Endothelial cell (in vitro differentiated cells): ENCODE measurements around the gene RLBP1. TPM values are rescaled to one million over a fixed set of nuclear protein-coding genes. Genes with fewer than 3 reads are reported as not detected.

Source experiments
- DNase-seq: peaks from one replicate; pipeline ENCODE4 v3.0.0; 2021; ENCODE audit warnings: low spot score
- H3K27ac Mint-ChIP-seq: one replicate; pipeline ENCODE4 v1.8.0; 2021; ENCODE audit warnings: mixed read lengths, inconsistent platforms; ENCODE audit not compliant: unreplicated experiment
- H3K27me3 Mint-ChIP-seq: one replicate; pipeline ENCODE4 v1.8.0; 2021; ENCODE audit warnings: mild to moderate bottlenecking, moderate library complexity, mixed read lengths, inconsistent platforms; ENCODE audit not compliant: unreplicated experiment
- H3K36me3 Mint-ChIP-seq: one replicate; pipeline ENCODE4 v1.8.0; 2021; ENCODE audit warnings: mild to moderate bottlenecking, low read depth, mixed read lengths, inconsistent platforms; ENCODE audit not compliant: unreplicated experiment
- H3K4me1 Mint-ChIP-seq: one replicate; pipeline ENCODE4 v1.8.0; 2021; ENCODE audit warnings: mild to moderate bottlenecking, mixed read lengths, inconsistent platforms; ENCODE audit not compliant: unreplicated experiment
- H3K4me3 Mint-ChIP-seq: one replicate; pipeline ENCODE4 v1.8.0; 2021; ENCODE audit warnings: mild to moderate bottlenecking, mixed read lengths, inconsistent platforms; ENCODE audit not compliant: unreplicated experiment
- H3K9me3 Mint-ChIP-seq: one replicate; pipeline ENCODE4 v1.8.0; 2021; ENCODE audit warnings: mixed read lengths, inconsistent platforms; ENCODE audit not compliant: unreplicated experiment
- total RNA-seq: library from RNA; stranded (reverse); fragmentation: NEBNext Ultra II Directional; extraction: Animal tissue kit (Norgen Biotek cat#: 25700); gene quantifications from one replicate; pipeline ENCODE4 v1.2.1, GENCODE V29; 2021; ENCODE audit not compliant: unreplicated experiment
- TF ChIP-seq, protein P1 (sequence below): fragments of 200-600 bp; sonication (generic); IDR thresholded peaks from one replicate; pipeline ENCODE4 v1.5.0; 2021; ENCODE audit warnings: antibody characterized with exemption; ENCODE audit not compliant: unreplicated experiment

RLBP1 gene
- total RNA-seq, 1 donor from 2014 or later = not detected

DNA sequence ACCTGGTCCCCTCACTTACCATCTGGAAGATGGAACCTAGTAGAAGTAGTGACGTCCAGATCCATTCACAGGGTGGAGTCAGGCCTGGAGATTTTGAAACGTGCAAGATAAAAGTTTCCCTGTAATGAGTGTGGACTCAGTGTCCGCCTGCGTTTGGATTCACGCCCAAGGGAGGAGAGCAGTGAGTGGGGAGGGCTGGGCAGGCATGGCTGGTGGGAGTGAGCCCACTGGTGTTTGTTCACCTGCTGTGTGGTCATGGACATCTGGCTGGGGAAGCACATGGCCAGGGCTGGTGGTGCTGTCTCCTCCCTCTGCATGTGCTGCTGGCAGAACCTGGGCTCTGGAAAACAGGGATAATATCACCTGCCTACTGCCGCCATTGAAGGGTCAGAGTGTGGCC is 37.0 kb downstream of the RLBP1 start:
- no peaks in the 10 kb centered on the region for H3K9me3 Mint-ChIP-seq
- no peaks in the 10 kb centered on the region for H3K27me3 Mint-ChIP-seq
- H3K4me3 Mint-ChIP-seq = no peak overlapping the region
- peaks cover 5% of the 10 kb centered on the region for H3K36me3 Mint-ChIP-seq
- TF ChIP-seq, protein P1, sequence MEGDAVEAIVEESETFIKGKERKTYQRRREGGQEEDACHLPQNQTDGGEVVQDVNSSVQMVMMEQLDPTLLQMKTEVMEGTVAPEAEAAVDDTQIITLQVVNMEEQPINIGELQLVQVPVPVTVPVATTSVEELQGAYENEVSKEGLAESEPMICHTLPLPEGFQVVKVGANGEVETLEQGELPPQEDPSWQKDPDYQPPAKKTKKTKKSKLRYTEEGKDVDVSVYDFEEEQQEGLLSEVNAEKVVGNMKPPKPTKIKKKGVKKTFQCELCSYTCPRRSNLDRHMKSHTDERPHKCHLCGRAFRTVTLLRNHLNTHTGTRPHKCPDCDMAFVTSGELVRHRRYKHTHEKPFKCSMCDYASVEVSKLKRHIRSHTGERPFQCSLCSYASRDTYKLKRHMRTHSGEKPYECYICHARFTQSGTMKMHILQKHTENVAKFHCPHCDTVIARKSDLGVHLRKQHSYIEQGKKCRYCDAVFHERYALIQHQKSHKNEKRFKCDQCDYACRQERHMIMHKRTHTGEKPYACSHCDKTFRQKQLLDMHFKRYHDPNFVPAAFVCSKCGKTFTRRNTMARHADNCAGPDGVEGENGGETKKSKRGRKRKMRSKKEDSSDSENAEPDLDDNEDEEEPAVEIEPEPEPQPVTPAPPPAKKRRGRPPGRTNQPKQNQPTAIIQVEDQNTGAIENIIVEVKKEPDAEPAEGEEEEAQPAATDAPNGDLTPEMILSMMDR = no peak
- no peak overlapping the region for H3K27ac Mint-ChIP-seq
- no peak for DNase-seq
- no peaks in the 10 kb centered on the region for H3K4me1 Mint-ChIP-seq

DNA sequence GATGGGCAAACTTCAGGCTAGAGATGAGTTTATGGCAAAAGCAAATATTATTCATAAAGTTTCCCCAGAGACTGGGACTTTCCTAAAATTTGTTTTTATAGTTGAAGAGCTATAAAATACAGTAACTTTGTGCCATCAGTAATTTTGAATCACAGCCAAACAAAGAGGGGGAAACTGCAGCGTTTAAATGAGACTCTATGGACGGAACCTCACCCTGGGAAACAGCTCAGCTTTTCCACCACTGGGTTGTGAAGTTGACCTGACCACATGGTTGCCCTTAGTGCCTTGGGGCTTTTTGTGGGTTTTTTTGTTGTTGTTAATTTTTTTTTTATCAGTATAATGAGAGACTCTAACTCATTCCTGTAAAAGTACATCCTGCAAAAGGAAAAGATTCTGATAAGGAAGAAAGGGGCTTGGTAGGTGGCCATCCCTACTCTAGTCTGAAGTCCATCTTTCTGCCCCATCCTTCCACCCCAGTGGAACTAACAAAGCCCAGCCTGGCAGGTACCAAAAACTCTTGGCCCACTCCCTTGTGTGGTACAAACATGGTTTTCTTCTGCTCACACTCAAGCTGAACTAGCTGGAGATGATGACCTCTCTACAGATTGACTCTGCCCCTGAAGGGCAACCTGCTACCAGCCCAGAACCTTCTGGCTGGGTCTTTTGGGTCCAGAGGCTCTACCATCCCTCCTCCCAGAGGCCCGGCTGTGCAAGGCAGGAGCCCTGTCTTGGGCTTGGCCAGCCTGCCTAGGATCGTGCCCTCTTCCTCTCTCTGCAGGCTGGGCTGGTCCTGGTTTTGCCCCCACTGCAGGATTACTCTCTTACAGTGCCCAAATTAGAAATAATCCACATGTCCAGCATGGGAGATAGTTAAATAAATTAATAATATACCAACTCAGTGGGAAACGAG is 41.2 kb downstream of the RLBP1 start:
- Mint-ChIP-seq H3K27me3 (no peaks in the 10 kb centered on the region), H3K4me1 (no peaks in the 10 kb centered on the region), H3K27ac (no peak overlapping the region), H3K4me3 (no peak overlapping the region), H3K36me3 (peaks cover 9% of the 10 kb centered on the region), H3K9me3 (no peaks in the 10 kb centered on the region)
- TF ChIP-seq, protein P1 = no peak
- no peak for DNase-seq

DNA sequence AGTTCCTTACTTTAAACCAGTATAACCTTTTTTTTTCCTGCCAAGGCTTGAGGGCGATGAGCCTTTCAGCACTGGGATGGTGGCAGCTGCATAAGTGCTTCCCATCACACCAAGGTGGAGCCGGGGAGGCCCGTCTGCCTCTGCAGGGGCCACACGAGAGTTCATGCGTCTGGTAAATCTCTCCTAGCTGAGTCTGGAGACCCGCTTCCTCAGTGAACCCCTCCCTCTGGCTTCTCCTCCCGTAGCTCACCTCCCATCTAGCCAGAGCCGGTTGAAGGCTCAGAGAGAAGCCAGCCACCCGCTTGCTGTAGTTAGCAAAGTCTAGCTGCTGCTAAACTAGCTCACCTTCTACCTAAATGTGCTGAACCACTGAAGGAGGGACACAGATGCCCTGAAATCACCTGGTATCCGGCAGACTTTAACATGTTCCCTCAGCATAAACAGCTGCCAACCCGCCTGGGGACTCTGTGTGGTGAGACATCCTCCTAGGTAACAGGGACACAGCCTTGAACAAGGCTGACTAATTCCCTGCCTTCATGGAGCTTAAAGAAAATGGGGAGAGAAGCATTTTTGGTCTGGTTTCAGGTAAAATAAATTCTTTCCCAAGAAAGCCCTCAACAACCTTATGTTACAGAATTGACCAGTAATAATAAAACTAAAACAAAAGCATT is 42.9 kb downstream of the RLBP1 start:
- Mint-ChIP-seq H3K4me1 (no peaks in the 10 kb centered on the region), H3K27ac (no peak overlapping the region), H3K36me3 (peaks cover 9% of the 10 kb centered on the region), H3K9me3 (no peaks in the 10 kb centered on the region), H3K27me3 (no peaks in the 10 kb centered on the region), H3K4me3 (no peak overlapping the region)
- TF ChIP-seq, protein P1 = no peak
- DNase-seq = no peak

DNA sequence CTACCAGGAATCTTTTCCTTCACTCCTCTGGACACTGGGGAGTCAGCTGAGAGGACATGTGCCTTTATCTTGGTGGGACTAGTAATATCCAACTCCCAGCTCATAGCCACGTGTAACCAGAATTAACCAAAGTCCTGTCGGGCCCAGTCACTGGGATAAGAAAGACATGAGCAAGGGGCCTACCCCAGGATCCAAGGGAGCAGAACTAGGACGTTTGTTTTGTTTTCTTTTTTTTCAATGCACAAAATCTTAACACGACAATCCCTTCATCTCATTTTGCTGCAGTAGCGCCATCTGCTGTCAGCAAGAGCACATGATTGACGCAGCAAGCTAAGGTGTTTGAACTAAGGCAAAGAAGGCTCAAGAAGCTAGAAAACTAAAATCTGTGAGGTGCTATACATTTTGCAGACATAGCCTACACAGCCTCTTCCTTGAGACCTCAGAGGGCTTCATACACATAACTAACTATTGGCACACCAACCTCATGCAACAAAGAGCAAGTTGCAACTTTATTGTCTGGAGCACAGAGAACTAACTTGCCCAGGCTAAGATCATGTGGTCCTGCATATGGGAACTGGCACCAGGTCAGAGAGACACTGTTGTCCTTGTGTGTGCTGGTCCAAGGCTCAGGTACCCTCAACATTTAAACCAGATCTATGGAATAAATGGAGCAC is 43.6 kb downstream of the RLBP1 start:
- H3K27ac Mint-ChIP-seq = no peak overlapping the region
- TF ChIP-seq, protein P1 = peak; percentile 70
- no peaks in the 10 kb centered on the region for H3K4me1 Mint-ChIP-seq
- H3K4me3 Mint-ChIP-seq = no peak overlapping the region
- H3K27me3 Mint-ChIP-seq = no peaks in the 10 kb centered on the region
- DNase-seq = peak; percentile 61
- H3K9me3 Mint-ChIP-seq = no peaks in the 10 kb centered on the region
- H3K36me3 Mint-ChIP-seq = peaks cover 9% of the 10 kb centered on the region
